ENCODE results near the gene SMYD3.

SMYD3 gene

GRCh38 chr1:246189126-246189525 is 318.0 kb downstream of the SMYD3 start:
- in situ Hi-C loops (cut with MboI; ENCODE audit: low sequenced_read_pairs): no loop called here

GRCh38 chr1:246187834-246188372 is 319.2 kb downstream of the SMYD3 start:
- in situ Hi-C loops (cut with MboI; ENCODE audit: low sequenced_read_pairs): no loop called here

- in situ Hi-C loops (cut with MboI; ENCODE audit: low sequenced_read_pairs): no loop called here
These were observed 322.6 kb downstream of the SMYD3 start for GRCh38 chr1:246184503-246184902.

- in situ Hi-C loops (cut with MboI; ENCODE audit: low sequenced_read_pairs): no loop called here
These were observed 324.8 kb downstream of the SMYD3 start for GRCh38 chr1:246182149-246182851.

- in situ Hi-C loops (cut with MboI; ENCODE audit: low sequenced_read_pairs): no loop called here
These were observed 325.8 kb downstream of the SMYD3 start for GRCh38 chr1:246181241-246181640.

- in situ Hi-C loops (cut with MboI; ENCODE audit: low sequenced_read_pairs): no loop called here
These were observed 327.7 kb downstream of the SMYD3 start for GRCh38 chr1:246179401-246179800.

GRCh38 chr1:246178717-246179311 is 328.3 kb downstream of the SMYD3 start:
- in situ Hi-C loops (cut with MboI; ENCODE audit: low sequenced_read_pairs): no loop called here

- in situ Hi-C loops (cut with MboI; ENCODE audit: low sequenced_read_pairs): no loop called here
These were observed 330.7 kb downstream of the SMYD3 start for GRCh38 chr1:246176126-246177024.

- in situ Hi-C loops (cut with MboI; ENCODE audit: low sequenced_read_pairs): no loop called here
These were observed 336.4 kb downstream of the SMYD3 start for GRCh38 chr1:246170574-246171261.

- in situ Hi-C loops (cut with MboI; ENCODE audit: low sequenced_read_pairs): no loop called here
These were observed 337.6 kb downstream of the SMYD3 start for GRCh38 chr1:246169486-246169885.

GRCh38 chr1:246169019-246169418 is 338.1 kb downstream of the SMYD3 start:
- in situ Hi-C loops (cut with MboI; ENCODE audit: low sequenced_read_pairs): no loop called here

GRCh38 chr1:246166841-246167240 is 340.2 kb downstream of the SMYD3 start:
- in situ Hi-C loops (cut with MboI; ENCODE audit: low sequenced_read_pairs): no loop called here

GRCh38 chr1:246165826-246166709 is 341.0 kb downstream of the SMYD3 start:
- in situ Hi-C loops (cut with MboI; ENCODE audit: low sequenced_read_pairs): no loop called here

GRCh38 chr1:246164764-246165163 is 342.3 kb downstream of the SMYD3 start:
- in situ Hi-C loops (cut with MboI; ENCODE audit: low sequenced_read_pairs): no loop called here

GRCh38 chr1:246162560-246162959 is 344.5 kb downstream of the SMYD3 start:
- in situ Hi-C loops (cut with MboI; ENCODE audit: low sequenced_read_pairs): no loop called here

GRCh38 chr1:246161626-246162025 is 345.5 kb downstream of the SMYD3 start:
- in situ Hi-C loops (cut with MboI; ENCODE audit: low sequenced_read_pairs): no loop called here

- in situ Hi-C loops (cut with MboI; ENCODE audit: low sequenced_read_pairs): no loop called here
These were observed 346.2 kb downstream of the SMYD3 start for GRCh38 chr1:246160905-246161304.

- in situ Hi-C loops (cut with MboI; ENCODE audit: low sequenced_read_pairs): no loop called here
These were observed 346.7 kb downstream of the SMYD3 start for GRCh38 chr1:246160374-246160773.

- in situ Hi-C loops (cut with MboI; ENCODE audit: low sequenced_read_pairs): no loop called here
These were observed 347.5 kb downstream of the SMYD3 start for GRCh38 chr1:246159279-246160227.
